Upper lobe of right lung (tissue), 1 donor: ENCODE measurements around the gene NBAS. TPM values are rescaled to one million over a fixed set of nuclear protein-coding genes. Genes with fewer than 3 reads are reported as not detected.

ENCODE experiments used
- ATAC-seq: fragments of 200-7000 bp; cut with Tn5 transposase; one replicate; pipeline ENCODE4 v1.9.1; 2020; ENCODE audit warnings: mild to moderate bottlenecking, moderate library complexity
- DNase-seq: peaks from one replicate; pipeline ENCODE4 v3.0.0-alpha.2; 2020
- H3K27ac ChIP-seq: fragments of 200-600 bp; one replicate; pipeline ENCODE4 v1.8.0; 2022
- H3K27me3 ChIP-seq: fragments of 200-600 bp; one replicate; pipeline ENCODE4 v1.8.0; 2022; ENCODE audit warnings: mild to moderate bottlenecking
- H3K36me3 ChIP-seq: fragments of 200-600 bp; one replicate; pipeline ENCODE4 v1.8.0; 2022
- H3K4me1 ChIP-seq: fragments of 200-600 bp; one replicate; pipeline ENCODE4 v1.8.0; 2022
- H3K4me3 ChIP-seq: fragments of 200-600 bp; one replicate; pipeline ENCODE4 v1.8.0; 2022; ENCODE audit warnings: mild to moderate bottlenecking
- H3K9me3 ChIP-seq: fragments of 200-600 bp; one replicate; pipeline ENCODE4 v1.8.0; 2022
- CTCF ChIP-seq: fragments of 200-600 bp; IDR thresholded peaks from one replicate; pipeline ENCODE4 v1.8.0; 2022; ENCODE audit warnings: antibody characterized with exemption
- intact Hi-C: fragments of 100-400 bp; cut with DNase I; formaldehyde crosslinking; loops from one replicate; pipeline ENCODE4 v1.11.0; 2022
- total RNA-seq: library from RNA; stranded (reverse); fragmentation: NEBNext Ultra II Directional; extraction: Animal tissue kit (Norgen Biotek cat#: 25700); gene quantifications from one replicate; pipeline ENCODE4 v1.2.1, GENCODE V29; 2021
- donor health status: DM: no; HTN: yes; CAD: no; lungs with severe emphysema.

NBAS gene
- total RNA-seq, 1 donor from 2014 or later, result 38.8 TPM

GRCh38 chr2:15480552-15480951 lies 80.6 kb downstream of the NBAS start:
- Histone ChIP-seq H3K4me3 (no peak overlapping the region), H3K27me3 (no peaks in the 10 kb centered on the region), H3K36me3 (peaks cover 48% of the 10 kb centered on the region), H3K9me3 (no peaks in the 10 kb centered on the region), H3K27ac (no peak overlapping the region), H3K4me1 (no peaks in the 10 kb centered on the region)
- DNase-seq (no peak), ATAC-seq (no peak)
- no peak for TF ChIP-seq CTCF
- intact Hi-C loops, result no loop called here

GRCh38 chr2:15472876-15473275 lies 88.3 kb downstream of the NBAS start:
- DNase-seq (no peak), ATAC-seq (no peak)
- H3K9me3 ChIP-seq, result no peaks in the 10 kb centered on the region
- no peak overlapping the region for H3K27ac ChIP-seq
- peaks cover 54% of the 10 kb centered on the region for H3K36me3 ChIP-seq
- no peaks in the 10 kb centered on the region for H3K27me3 ChIP-seq
- TF ChIP-seq CTCF, result no peak
- no peaks in the 10 kb centered on the region for H3K4me1 ChIP-seq
- intact Hi-C loops, result no loop called here
- no peak overlapping the region for H3K4me3 ChIP-seq

GRCh38 chr2:15472133-15472532 lies 89.0 kb downstream of the NBAS start:
- ATAC-seq, result peak; percentile 41
- Histone ChIP-seq H3K27ac (no peak overlapping the region), H3K9me3 (no peaks in the 10 kb centered on the region), H3K4me1 (no peaks in the 10 kb centered on the region), H3K36me3 (peaks cover 59% of the 10 kb centered on the region), H3K4me3 (no peak overlapping the region), H3K27me3 (no peaks in the 10 kb centered on the region)
- TF ChIP-seq CTCF, result no peak
- DNase-seq, result no peak
- intact Hi-C loops, result no loop called here

GRCh38 chr2:15471606-15472005 lies 89.5 kb downstream of the NBAS start:
- ATAC-seq (no peak), DNase-seq (no peak)
- H3K4me3 ChIP-seq, result no peak overlapping the region
- no peaks in the 10 kb centered on the region for H3K27me3 ChIP-seq
- no peak for TF ChIP-seq CTCF
- no peaks in the 10 kb centered on the region for H3K9me3 ChIP-seq
- intact Hi-C loops, result no loop called here
- H3K4me1 ChIP-seq, result no peaks in the 10 kb centered on the region
- H3K27ac ChIP-seq, result no peak overlapping the region
- peaks cover 64% of the 10 kb centered on the region for H3K36me3 ChIP-seq

GRCh38 chr2:15460112-15460620 lies 101.0 kb downstream of the NBAS start:
- DNase-seq, result no peak
- H3K4me1 ChIP-seq, result no peaks in the 10 kb centered on the region
- intact Hi-C loops, result no loop called here
- H3K27ac ChIP-seq, result no peak overlapping the region
- H3K9me3 ChIP-seq, result no peaks in the 10 kb centered on the region
- TF ChIP-seq CTCF, result no peak
- no peak overlapping the region for H3K4me3 ChIP-seq
- no peaks in the 10 kb centered on the region for H3K27me3 ChIP-seq
- H3K36me3 ChIP-seq, result peaks cover 37% of the 10 kb centered on the region
- no peak for ATAC-seq

GRCh38 chr2:15458277-15458676 lies 102.9 kb downstream of the NBAS start:
- TF ChIP-seq CTCF, result no peak
- Histone ChIP-seq H3K36me3 (peaks cover 29% of the 10 kb centered on the region), H3K4me1 (no peaks in the 10 kb centered on the region), H3K27me3 (no peaks in the 10 kb centered on the region), H3K27ac (no peak overlapping the region), H3K9me3 (no peaks in the 10 kb centered on the region), H3K4me3 (no peak overlapping the region)
- intact Hi-C loops, result no loop called here
- DNase-seq (no peak), ATAC-seq (no peak)
